Measurements from ENCODE around the gene GOLGA6A.
"Not testable (repeated sequence)": the region's sequence is repeated elsewhere in the genome, so short reads cannot be mapped to it uniquely, and the experiment has no call there.

GOLGA6A gene

GRCh38 chr15:74082450-74082849 lies at the start of gene GOLGA6A:
GOLGA6A (minus strand) TSS chr15:74082550; CDS start chr15:74082509, 41 bp downstream.
- not testable (repeated sequence) for H3K4me3 ChIP-seq; DNase-seq (ENCODE audit: low spot score); H3K27ac ChIP-seq

- H3K4me3 ChIP-seq: no peak overlapping the region
- H3K27ac ChIP-seq: no peak overlapping the region
- TF ChIP-seq CTCF (IDR thresholded peaks at IDR 0.05): no peak
Measured at GRCh38 chr15:74131628-74132413, 49.5 kb upstream of the GOLGA6A start.

GRCh38 chr15:74130849-74131627 lies 48.7 kb upstream of the GOLGA6A start:
- no peak overlapping the region for H3K27ac ChIP-seq
- TF ChIP-seq CTCF (IDR thresholded peaks at IDR 0.05): no peak
- H3K4me3 ChIP-seq: no peak overlapping the region
- DNase-seq (ENCODE audit: low spot score): no peak

More at GRCh38 chr15:74131628-74132413, 49.5 kb upstream of the GOLGA6A start:
- no peak for DNase-seq (ENCODE audit: low spot score)

- Histone ChIP-seq H3K27ac (no peak within 1 kb of the TSS), H3K4me3 (peak within 1 kb of the TSS; percentile 58)
- TF ChIP-seq CTCF (IDR thresholded peaks at IDR 0.05): no peak
- DNase-seq (ENCODE audit: low spot score): no peak
Measured at GRCh38 chr15:74130155-74130848, 48.0 kb upstream of the GOLGA6A start, which contains the start of gene ISLR2. ISLR2 (plus strand) TSS chr15:74130586; CDS start chr15:74132755, 2,169 bp downstream.

GRCh38 chr15:74129586-74130154 lies 47.3 kb upstream of the GOLGA6A start:
- H3K4me3 ChIP-seq: peak overlapping the region; percentile 58
- DNase-seq (ENCODE audit: low spot score): no peak
- no peak overlapping the region for H3K27ac ChIP-seq
- TF ChIP-seq CTCF (IDR thresholded peaks at IDR 0.05): no peak

- no peak for DNase-seq (ENCODE audit: low spot score)
- Histone ChIP-seq H3K27ac (no peak overlapping the region), H3K4me3 (peak overlapping the region; percentile 58)
- TF ChIP-seq CTCF (IDR thresholded peaks at IDR 0.05): no peak
Measured at GRCh38 chr15:74128785-74129585, 46.6 kb upstream of the GOLGA6A start.

Data from coronary artery (tissue), 2 donors.